HepG2 (cell line): ENCODE results near the gene MADCAM1. TPM values are rescaled to one million over a fixed set of nuclear protein-coding genes. Genes with fewer than 3 reads are reported as not detected.
A peak's percentile ranks its signal among the peaks of the same experiment; 100 is the strongest.

Experiments
- AKAP8 ChIP-seq: sonication (generic); formaldehyde crosslinking; IDR thresholded peaks from 2 replicates; pipeline ENCODE4 v1.5.1; 2020; ENCODE audit warnings: mild to moderate bottlenecking, missing genetic modification reagents
- GATAD1 ChIP-seq: IDR thresholded peaks from 2 replicates; pipeline ENCODE4 v1.6.1; 2016; ENCODE audit warnings: missing genetic modification reagents, missing compliant biosample characterization
- HNF4A ChIP-seq: sonication (generic); formaldehyde crosslinking; IDR thresholded peaks from 2 replicates; pipeline ENCODE4 v1.4.0; 2020; ENCODE audit warnings: missing genetic modification reagents
- HOXA7 ChIP-seq: sonication (generic); formaldehyde crosslinking; IDR thresholded peaks from 2 replicates; pipeline ENCODE4 v1.8.1; 2022; ENCODE audit warnings: mild to moderate bottlenecking, missing genetic modification reagents, moderate library complexity
- MBD4 ChIP-seq: IDR thresholded peaks from 2 replicates; pipeline ENCODE4 v1.6.1; 2012; ENCODE audit warnings: low read length, inconsistent platforms, borderline replicate concordance
- MEF2D ChIP-seq: sonication (generic); formaldehyde crosslinking; IDR thresholded peaks from 2 replicates; pipeline ENCODE4 v1.5.1; 2020; ENCODE audit warnings: mild to moderate bottlenecking, missing genetic modification reagents
- MXI1 ChIP-seq: IDR thresholded peaks from 3 replicates; pipeline ENCODE4 v1.6.1; 2012; ENCODE audit warnings: low read depth, low read length, inconsistent platforms, borderline replicate concordance
- SSRP1 ChIP-seq: IDR thresholded peaks from 2 replicates; pipeline ENCODE4 v1.6.1; 2016; ENCODE audit warnings: control low read depth
- STAG1 ChIP-seq: sonication (generic); formaldehyde crosslinking; IDR thresholded peaks from 2 replicates; pipeline ENCODE4 v1.4.0; 2020; ENCODE audit warnings: missing genetic modification reagents
- ZMYM4 ChIP-seq: sonication (generic); formaldehyde crosslinking; IDR thresholded peaks from 2 replicates; pipeline ENCODE4 v1.8.1; 2023; ENCODE audit warnings: mild to moderate bottlenecking, missing genetic modification reagents
- ZNF674 ChIP-seq: sonication (generic); formaldehyde crosslinking; IDR thresholded peaks from 2 replicates; pipeline ENCODE4 v1.5.0; 2020; ENCODE audit warnings: low read depth, mild to moderate bottlenecking, missing genetic modification reagents
- ZNF746 ChIP-seq: sonication (generic); formaldehyde crosslinking; IDR thresholded peaks from 2 replicates; pipeline ENCODE4 v1.8.0; 2022; ENCODE audit warnings: mild to moderate bottlenecking, missing genetic modification reagents
- ZNF883 ChIP-seq: sonication (generic); formaldehyde crosslinking; IDR thresholded peaks from 2 replicates; pipeline ENCODE4 v1.5.1; 2020; ENCODE audit warnings: mild to moderate bottlenecking, missing genetic modification reagents; ENCODE audit errors: not compliant biosample characterization
- polyA plus RNA-seq, 8 experiments: library from polyadenylated mRNA; depleted of rRNA in 3 of 8; stranded (reverse) in 7 of 8; unstranded in 1 of 8; fragments of >200 nt; fragmentation: Illumina TruSeq in 4 of 8; extraction: Trizol in 4 of 8; gene quantifications; 2 replicates each; pipeline versions ENCODE4 v1.2.1 to v1.2.3, GENCODE V29; 2011 to 2016; ENCODE audit warnings: low read depth in 4 of 8, missing spikeins in 1 of 8, mixed read lengths in 1 of 8; ENCODE audit not compliant: insufficient read depth in 1 of 8
- total RNA-seq, 5 experiments: library from RNA; depleted of rRNA; stranded (reverse); fragments of >200 nt; fragmentation: Illumina TruSeq; extraction: Trizol; gene quantifications; 2 replicates each; pipeline ENCODE4 v1.2.3, GENCODE V29; 2016; ENCODE audit warnings: low read depth in 1 of 5
- TF ChIP-seq, protein P1 (sequence below), 2 experiments: fragments of 450-650 bp in 1 of 2; sonication (generic) in 1 of 2; formaldehyde crosslinking in 1 of 2; IDR thresholded peaks; 2 replicates each; pipeline versions ENCODE4 v1.6.1 to v1.8.0; 2016 to 2022; ENCODE audit warnings: antibody characterized with exemption in 1 of 2, mild to moderate bottlenecking in 1 of 2, missing genetic modification reagents in 1 of 2
- TF ChIP-seq, protein P2 (sequence below): sonication (generic); formaldehyde crosslinking; IDR thresholded peaks from 2 replicates; pipeline ENCODE4 v1.8.1; 2023; ENCODE audit warnings: missing genetic modification reagents, inconsistent platforms, borderline replicate concordance
- TF ChIP-seq, protein P3 (sequence below): sonication (generic); formaldehyde crosslinking; IDR thresholded peaks from 2 replicates; pipeline ENCODE4 v1.9.0; 2021; ENCODE audit warnings: missing genetic modification reagents, mild to moderate bottlenecking, borderline replicate concordance

Gene MADCAM1
- total and polyA plus RNA-seq, 2 of the 13 experiments (the other 11 are each of a cell fraction or from before 2014, with no cell fraction given): 0.29 to 0.33 TPM

DNA sequence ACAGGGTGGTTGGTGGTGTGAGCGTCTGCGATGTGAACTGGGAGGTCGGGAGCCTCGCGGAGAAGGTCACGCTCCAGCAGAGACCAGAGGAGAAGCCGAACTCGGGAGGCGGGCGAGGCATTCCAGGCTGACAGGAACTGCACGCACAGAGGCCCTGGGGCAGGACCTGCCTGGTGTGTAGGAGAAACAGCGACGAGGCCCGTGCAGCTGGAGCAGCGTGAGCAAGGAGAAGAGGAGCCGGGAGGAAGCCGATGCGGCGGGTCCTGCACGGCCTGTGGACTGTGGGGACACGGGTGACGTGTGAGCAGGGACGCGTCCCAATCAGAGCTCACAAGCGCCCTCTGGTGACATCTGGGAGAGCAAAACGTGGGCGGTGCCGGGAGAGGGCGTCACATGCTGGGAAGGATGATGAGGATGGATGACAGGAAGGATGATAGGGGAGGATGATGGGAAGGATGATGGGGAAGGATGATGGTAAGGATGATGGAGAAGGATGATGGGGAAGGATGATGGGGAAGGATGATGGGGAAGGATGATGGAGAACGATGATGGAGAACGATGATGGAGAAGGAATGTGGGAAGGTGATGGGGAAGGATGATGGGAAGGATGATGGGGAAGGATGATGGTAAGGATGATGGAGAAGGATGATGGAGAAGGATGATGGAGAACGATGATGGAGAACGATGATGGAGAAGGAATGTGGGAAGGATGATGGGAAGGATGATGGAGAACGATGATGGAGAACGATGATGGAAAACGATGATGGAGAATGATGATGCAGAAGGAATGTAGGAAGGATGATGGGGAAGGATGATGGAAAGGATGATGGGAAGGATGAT is 16.1 kb upstream of the MADCAM1 start (continued):
- TF ChIP-seq, protein P1, sequence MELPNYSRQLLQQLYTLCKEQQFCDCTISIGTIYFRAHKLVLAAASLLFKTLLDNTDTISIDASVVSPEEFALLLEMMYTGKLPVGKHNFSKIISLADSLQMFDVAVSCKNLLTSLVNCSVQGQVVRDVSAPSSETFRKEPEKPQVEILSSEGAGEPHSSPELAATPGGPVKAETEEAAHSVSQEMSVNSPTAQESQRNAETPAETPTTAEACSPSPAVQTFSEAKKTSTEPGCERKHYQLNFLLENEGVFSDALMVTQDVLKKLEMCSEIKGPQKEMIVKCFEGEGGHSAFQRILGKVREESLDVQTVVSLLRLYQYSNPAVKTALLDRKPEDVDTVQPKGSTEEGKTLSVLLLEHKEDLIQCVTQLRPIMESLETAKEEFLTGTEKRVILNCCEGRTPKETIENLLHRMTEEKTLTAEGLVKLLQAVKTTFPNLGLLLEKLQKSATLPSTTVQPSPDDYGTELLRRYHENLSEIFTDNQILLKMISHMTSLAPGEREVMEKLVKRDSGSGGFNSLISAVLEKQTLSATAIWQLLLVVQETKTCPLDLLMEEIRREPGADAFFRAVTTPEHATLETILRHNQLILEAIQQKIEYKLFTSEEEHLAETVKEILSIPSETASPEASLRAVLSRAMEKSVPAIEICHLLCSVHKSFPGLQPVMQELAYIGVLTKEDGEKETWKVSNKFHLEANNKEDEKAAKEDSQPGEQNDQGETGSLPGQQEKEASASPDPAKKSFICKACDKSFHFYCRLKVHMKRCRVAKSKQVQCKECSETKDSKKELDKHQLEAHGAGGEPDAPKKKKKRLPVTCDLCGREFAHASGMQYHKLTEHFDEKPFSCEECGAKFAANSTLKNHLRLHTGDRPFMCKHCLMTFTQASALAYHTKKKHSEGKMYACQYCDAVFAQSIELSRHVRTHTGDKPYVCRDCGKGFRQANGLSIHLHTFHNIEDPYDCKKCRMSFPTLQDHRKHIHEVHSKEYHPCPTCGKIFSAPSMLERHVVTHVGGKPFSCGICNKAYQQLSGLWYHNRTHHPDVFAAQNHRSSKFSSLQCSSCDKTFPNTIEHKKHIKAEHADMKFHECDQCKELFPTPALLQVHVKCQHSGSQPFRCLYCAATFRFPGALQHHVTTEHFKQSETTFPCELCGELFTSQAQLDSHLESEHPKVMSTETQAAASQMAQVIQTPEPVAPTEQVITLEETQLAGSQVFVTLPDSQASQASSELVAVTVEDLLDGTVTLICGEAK (IDR thresholded peaks at IDR 0.05): no peak
- TF ChIP-seq, protein P1 (CRISPR knock-in tag; IDR thresholded peaks at IDR 0.05): no peak
- 0 out of 2 replicates have a peak, but pooled peaks have one; percentile 9 for TF ChIP-seq HNF4A
- 0 out of 2 replicates have a peak, but pooled peaks have one; percentile 21 for TF ChIP-seq ZMYM4 (CRISPR knock-in tag)
- TF ChIP-seq, protein P2, sequence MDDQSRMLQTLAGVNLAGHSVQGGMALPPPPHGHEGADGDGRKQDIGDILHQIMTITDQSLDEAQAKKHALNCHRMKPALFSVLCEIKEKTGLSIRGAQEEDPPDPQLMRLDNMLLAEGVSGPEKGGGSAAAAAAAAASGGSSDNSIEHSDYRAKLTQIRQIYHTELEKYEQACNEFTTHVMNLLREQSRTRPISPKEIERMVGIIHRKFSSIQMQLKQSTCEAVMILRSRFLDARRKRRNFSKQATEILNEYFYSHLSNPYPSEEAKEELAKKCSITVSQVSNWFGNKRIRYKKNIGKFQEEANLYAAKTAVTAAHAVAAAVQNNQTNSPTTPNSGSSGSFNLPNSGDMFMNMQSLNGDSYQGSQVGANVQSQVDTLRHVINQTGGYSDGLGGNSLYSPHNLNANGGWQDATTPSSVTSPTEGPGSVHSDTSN (CRISPR knock-in tag): no peak
- TF ChIP-seq STAG1 (CRISPR knock-in tag): peak; percentile 82
- 0 out of 3 replicates have a peak, but pooled peaks have one; percentile 40 for TF ChIP-seq MXI1
- no peak for TF ChIP-seq MEF2D (CRISPR knock-in tag)
- TF ChIP-seq ZNF746 (CRISPR knock-in tag): no peak
- no peak for TF ChIP-seq ZNF674 (CRISPR knock-in tag)
- TF ChIP-seq, protein P3, sequence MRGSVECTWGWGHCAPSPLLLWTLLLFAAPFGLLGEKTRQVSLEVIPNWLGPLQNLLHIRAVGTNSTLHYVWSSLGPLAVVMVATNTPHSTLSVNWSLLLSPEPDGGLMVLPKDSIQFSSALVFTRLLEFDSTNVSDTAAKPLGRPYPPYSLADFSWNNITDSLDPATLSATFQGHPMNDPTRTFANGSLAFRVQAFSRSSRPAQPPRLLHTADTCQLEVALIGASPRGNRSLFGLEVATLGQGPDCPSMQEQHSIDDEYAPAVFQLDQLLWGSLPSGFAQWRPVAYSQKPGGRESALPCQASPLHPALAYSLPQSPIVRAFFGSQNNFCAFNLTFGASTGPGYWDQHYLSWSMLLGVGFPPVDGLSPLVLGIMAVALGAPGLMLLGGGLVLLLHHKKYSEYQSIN (CRISPR knock-in tag): no peak
- TF ChIP-seq SSRP1 (CRISPR knock-in tag): no peak
- no peak for TF ChIP-seq HOXA7 (CRISPR knock-in tag)
- TF ChIP-seq GATAD1 (CRISPR knock-in tag): no peak
- TF ChIP-seq MBD4: no peak
- TF ChIP-seq ZNF883: no peak
- TF ChIP-seq AKAP8 (CRISPR knock-in tag): no peak
